GM18867 (cell line): ENCODE data around the gene ACTR5.
A peak's percentile ranks its signal among the peaks of the same experiment; 100 is the strongest.
"Not testable (repeated sequence)": the region's sequence is repeated elsewhere in the genome, so short reads cannot be mapped to it uniquely, and the experiment has no call there.

Experiments used
- ATAC-seq: cut with Tn5 transposase; IDR thresholded peaks from one replicate; pipeline ENCODE4 v1.9.1; 2021; ENCODE audit warnings: mild to moderate bottlenecking, moderate library complexity; ENCODE audit not compliant: unreplicated experiment

The ACTR5 gene

DNA sequence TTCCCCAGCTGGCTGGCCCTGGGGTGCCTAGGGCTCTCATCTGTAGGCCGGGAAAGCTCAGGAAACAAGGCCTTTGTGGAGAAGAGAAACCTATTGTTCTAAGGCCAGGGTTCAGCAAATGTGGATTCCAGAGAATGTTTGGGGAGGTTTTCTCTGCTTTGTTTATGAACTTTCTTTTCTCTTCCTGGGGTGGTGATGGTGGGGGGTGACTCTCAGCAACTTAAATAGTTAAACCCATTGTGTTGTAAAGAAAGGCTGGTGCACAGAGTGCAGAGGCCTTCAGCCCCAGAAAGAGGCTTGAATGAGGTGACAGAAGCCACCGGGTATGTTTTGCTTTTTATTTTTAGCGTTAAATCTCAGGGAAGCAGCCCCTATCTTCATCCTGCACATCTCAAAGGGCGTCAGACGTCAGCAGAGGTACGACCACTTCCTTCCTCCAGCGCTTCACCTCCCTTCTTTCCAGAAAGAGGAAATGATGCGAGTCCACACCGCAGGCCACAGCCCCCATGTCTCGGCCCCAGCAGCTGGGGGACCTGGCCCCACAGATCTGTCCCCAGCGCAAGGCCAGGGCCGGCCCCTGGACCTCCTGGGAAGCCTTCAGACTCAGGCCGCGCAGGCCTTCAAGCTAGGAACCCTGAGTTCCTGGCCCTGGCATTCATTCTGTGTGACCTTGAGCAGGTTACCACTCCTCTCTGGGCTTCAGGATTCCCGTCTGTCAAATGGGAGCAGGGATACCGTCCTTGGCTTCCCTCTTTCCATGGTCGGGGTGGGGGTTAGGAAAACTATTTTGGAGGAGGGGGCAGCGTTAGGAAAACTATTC, 56.6 kb downstream of the ACTR5 start:
- ATAC-seq, result no peak

DNA sequence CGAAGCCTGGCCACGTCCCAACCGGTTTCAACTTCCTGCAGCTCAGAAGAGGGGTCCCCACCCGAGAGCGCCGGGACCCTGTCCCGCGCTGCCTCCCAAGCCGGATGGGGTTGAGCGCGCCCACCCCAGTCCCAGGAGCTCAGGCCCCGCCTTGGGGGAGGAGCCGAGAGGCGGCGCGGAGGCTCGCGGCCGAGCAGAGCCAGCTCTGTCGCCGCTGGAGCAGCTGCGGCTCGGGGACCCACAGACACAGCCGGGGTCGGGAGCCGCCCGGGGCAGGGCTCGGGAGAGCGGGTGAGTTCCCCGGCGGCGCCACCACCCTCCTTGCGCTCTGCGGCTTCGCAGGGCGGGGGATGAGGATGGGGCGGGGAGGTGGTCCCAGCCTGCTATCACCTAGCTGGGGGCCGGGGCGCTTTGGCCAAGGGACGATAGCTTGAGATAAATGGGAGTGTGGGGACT, 57.3 kb downstream of the ACTR5 start, which contains the start of gene PPP1R16B:
PPP1R16B (plus strand) TSS at position 196 of the 456 bp plus-strand sequence. CDS start 30,229 bp downstream, outside the sequence.
- peak; percentile 62 for ATAC-seq

DNA sequence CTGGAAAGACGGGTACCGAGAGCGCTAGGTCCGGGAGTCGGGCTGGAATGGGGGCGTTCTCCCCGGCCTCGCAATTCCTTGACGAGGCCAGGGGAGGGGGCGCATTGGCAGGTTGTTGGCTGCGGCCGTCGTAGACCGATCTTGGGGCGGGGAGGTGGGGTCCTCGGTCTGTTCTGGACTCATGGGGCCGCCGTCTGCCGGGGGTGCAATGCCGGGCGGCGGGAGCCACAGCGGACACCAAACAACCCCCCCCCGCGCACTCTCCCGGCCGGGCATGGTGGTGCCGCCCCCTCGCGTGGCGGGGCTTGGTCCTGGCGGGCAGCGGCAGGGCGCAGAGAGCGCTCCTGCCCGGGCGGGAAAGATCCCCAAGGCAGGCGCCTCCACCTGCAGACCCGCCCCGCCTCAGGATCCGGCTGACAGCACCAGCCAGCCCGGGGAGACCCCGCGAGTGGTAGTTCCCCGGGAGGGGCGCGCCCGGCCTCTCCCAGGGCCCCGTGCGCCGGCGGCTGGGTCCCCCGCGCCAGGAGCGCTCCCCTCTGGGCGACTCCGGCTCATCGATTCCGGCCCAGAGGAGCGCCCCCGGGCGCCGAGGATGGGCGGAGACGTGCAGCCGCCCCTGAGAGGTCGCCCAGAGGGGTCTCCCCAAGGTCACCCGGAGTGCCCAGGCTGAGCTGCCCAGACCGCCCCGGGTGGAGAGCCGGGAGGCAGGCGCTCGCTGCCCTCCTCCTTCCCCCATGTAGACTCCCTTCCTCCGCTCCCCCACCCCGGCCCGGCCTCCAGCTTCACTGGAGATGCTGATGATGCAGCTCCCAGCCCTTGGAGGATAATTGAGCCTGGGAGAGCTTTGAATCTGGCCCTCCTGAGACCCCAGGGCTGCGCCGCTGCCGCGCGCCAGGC, 57.9 kb downstream of the ACTR5 start:
- no peak for ATAC-seq

DNA sequence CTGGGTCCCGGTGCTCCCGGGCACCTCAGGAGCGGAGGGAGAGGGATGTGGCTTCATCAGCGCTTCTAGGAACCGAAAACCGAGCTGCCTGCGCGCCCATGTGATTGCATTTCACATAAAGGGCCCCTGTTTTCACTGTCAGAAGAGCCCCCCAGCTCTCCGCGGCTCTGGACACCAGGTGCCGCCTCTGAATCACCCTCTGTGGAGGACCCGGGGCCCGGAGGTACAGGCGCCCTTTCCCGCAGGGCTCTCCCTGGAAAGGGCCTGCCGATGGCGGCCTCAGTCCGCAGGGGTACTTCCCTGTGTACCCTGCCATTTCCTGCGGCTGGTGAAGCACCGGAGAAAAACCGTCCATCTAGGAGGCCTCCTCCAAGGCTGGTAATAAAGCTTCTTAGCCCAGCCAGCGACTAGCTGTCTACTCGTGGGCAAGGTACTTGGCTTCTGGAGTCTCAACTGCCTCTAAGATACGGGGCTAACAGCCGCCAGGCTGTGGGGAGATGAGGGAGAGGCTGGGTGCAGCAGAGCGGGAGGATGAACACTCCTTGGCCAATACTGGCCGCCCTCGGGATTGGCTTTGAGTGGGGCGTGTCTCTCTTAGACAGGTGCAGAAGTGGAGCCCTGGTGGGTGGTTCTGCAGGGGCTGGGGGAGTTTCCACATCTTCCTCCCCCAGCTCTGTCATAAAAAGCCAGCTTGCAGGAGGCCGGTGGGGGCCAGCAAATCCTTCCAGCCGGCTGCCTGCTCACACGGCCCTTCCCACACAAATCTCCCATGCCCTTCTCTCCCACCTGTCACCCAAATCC, 58.8 kb downstream of the ACTR5 start:
- ATAC-seq, result peak; percentile 25

DNA sequence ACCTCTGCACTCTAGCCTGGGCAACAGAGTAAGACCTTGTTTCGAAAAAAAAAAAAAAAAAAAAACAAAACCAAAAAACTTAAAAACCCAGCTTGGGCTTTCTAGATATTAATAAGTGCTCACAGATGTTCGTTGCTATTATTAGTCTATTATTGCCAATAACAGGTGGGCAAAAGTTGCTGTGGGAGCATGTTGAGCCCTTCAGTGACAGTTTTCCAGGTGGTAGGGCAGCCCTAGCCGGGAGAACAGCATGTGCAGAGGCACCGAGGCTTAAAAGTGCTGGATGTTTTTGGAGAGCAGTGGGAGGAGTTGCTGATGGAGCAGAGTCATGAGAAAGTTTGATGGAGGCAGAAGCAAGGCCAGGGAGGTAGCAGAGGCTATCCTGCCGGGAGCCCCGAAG, 61.7 kb downstream of the ACTR5 start:
- no peak for ATAC-seq

DNA sequence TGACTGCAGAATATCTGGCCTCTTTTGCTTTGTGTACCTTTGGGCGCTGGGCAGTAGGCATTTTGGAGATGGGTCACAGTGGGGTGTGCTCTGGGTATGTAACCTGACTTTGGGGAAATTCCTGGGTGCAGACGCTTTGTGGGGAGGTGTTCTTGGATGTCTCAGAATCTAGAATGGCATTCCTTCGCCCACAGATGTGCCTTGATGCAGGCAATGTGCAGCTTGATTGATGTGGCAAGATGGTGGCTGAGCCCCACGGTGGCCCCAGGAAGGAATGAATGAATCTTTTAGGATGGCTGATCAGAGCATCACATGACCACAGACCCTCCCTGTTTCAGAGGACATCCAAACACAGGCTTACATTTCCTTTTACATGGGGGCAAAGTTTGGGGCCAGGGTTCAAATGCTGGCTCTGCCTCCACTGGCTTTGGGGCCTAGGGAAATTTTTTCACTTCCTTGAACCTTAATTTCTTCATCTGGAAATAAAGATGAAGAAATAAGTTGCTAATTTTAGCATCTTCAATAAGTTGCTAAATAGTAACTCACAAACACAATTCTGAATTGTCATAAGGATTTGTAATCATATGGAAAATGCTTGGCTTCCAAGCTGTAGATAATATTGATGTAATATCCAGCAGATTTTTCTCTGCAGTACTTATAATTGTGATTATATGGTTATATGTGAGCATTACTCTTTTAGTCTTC, 62.8 kb downstream of the ACTR5 start:
- ATAC-seq, result no peak

DNA sequence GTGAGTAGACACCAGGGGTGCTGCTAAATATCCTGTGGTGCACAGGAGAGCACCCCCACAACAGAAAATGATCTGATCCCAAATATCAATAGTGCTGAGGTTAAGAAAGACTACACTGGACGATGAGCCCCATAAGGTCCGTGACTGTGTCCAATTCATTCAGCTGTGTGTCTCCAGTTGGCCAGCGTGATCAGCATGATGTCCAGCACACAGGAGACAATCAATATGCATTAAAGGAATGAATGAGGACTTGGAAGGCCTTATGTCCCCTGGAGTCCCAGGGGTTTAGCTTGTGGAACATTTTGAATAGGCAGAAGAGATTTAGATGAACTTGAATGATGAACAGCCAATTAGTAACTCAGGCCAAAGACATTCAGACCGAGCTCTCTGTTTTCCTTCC, 63.5 kb downstream of the ACTR5 start:
- no peak for ATAC-seq

DNA sequence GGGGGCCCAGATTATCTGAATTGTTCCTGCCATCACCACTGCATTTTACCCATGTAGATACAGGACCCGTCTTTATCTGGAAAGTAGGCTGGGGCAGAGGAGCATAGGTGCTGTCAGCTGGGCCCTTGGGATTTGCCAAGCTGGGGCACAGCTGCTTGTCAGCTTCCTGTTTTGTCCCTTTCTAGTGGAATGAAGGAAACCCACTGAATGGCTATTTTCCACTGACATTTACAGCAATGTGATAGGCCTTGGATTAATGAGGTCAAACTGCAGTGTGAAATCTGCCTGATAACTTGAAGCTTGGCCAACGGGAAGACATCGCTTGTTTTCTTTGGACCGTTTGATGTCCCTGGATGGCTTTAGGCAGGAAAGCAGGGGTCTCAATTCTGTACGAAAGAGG, 63.9 kb downstream of the ACTR5 start:
- no peak for ATAC-seq

DNA sequence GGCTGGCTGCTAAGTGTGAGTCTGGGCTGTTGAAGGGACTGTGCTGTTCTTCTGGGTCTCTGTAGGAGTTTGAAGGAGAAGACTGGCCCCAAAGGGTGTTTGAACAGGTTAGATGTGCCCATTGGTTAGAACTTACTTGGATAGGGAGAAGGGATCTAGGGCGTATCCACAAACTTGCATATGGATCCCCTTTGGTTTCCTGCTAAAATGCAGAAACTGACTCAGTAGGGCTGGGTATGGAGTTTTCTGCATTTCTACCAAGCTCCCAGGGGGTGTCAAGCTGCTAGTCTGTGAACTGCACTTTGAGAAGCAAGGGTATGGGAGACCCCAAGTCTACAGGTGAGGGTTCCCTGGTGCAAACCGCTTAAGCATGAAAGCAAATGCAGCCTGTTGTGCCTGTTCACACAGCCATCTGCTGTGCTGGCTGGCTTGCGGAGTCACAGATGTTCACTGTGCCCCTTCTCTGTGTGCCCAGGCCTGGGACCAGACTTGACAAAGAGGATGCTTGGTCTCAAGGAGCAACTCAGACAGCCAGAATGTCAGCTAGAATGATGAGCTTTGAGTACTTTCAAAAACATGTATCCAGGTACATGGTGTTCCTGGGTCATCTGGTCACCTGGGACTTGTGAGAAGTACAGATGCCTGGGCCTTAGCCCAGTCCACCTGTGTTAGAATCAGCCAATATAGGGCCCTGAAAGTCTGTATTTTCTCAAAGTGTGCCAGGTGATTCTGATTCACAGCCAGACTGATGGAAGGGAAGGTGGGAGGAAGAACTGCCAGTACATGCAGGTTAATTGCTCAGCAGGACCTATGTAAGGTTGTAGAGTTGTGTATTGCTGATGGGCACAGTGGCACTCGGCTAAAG, 64.7 kb downstream of the ACTR5 start:
- ATAC-seq, result no peak

DNA sequence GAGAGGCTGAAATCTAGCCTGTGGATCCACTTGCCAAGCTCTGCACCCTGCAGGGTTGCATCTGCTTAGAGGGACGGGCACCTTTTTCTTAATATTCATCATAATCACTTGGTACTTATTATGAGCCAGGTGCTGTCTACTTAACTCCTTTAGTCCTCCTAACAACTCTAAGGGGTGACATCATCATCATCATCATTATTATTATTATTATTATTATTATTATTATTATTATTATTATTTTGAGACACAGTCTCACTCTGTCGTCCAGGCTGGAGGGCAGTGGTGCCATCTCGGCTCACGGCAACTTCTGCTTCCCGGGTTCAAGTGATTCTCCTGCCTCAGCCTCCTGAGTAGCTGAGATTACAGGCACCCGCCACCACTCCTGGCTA, 65.3 kb downstream of the ACTR5 start:
- ATAC-seq, result not testable (repeated sequence)

DNA sequence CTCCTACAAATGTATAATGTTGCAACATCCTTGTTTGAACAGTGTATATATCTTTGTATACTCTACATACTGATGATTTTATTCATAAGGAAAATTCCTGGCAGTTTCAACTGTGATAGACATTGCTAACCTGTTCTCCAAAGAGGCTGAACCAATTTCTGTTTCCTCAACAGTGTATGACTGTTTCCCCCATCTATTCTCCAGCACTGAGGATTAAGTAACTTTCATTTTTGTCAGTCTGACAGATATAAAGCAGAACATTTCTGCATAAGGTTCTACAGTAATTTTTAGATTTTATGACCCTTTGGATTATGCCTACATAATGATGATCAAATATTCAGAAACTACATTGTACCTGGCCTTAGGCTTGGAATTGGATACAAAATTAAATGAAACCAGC, 67.2 kb downstream of the ACTR5 start:
- ATAC-seq, result no peak

DNA sequence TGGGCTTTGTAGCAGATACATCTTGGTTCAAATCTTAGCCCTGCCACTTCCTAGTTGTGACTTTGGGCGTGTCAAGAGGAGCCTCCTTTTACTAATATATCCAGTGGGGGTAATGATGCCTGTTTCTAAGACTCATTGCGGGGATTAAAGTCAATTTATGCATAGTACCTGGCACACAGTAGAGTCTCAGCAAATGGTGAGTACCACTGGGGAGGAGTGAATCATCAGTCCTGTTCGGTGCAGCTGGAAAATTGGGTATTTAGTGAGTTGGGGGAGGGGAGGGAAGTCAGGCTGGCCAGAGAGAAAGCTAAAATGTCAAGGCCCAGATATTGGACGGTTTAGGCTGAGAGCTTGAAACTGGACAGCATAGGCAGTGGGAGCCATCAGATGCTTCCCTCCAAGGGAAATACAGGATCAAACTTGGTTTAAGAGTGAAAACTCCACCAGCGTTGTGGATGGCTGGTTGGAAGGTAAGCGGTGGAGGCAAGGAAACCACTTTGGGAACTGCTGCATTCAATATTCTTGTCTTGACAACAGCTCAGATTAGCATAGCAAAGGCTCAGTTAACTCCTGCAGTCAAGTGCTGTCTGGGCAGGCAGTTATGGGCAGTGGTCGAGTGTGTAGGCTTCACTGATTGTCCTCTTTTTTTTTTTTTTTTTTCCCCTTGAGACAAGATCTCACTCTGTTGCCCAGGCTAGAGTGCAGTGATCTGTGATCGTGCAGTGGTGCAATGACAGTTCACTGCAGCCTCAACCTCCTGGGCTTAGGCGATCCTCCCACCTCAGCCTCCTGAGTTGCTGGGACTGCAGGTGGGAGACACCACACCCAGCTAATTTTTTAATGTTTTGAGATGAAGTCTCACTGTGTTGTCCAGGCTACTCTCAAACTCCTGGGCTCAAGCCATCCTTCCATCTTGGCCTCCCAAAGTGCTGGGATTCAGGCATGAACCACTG, 70.1 kb downstream of the ACTR5 start:
- ATAC-seq, result no peak
